ENCODE results near the gene PRKN.

GRCh38 chr6:161602359-161602758 is 1125.2 kb downstream of the PRKN start:
- TF ChIP-seq CTCF (conservative IDR thresholded peaks at IDR 0.05; ENCODE audit: low read depth in 2 of 2) (no peak), POLR2AphosphoS5 (IDR thresholded peaks at IDR 0.05; ENCODE audit: low read depth) (no peak), REST (IDR thresholded peaks at IDR 0.05; ENCODE audit: unreplicated experiment) (no peak), ZNF114 (CRISPR knock-in tag; IDR thresholded peaks at IDR 0.05) (no peak), EZH2 (IDR thresholded peaks at IDR 0.05; ENCODE audit: low read depth, unreplicated experiment) (no peak), CREB1 (CRISPR knock-in tag; IDR thresholded peaks at IDR 0.05; ENCODE audit: low read depth) (no peak), JUNB (IDR thresholded peaks at IDR 0.05; ENCODE audit: unreplicated experiment) (no peak), ZNF462 (CRISPR knock-in tag; IDR thresholded peaks at IDR 0.05) (no peak), NANOG (IDR thresholded peaks at IDR 0.05; ENCODE audit: borderline replicate concordance) (no peak)

Data from GM23338 (cell line).